NCI-H187 (cell line): Measurements from ENCODE around the gene TBC1D24.
"Not testable (repeated sequence)": the region's sequence is repeated elsewhere in the genome, so short reads cannot be mapped to it uniquely, and the experiment has no call there.

ENCODE experiments used
- DNase-seq, 2 experiments: peaks; one replicate each; lab custom pipeline; 2025; lab: John Stamatoyannopoulos, UW

The TBC1D24 gene

GRCh38 chr16:2532494-2533141, 57.7 kb downstream of the TBC1D24 start:
- DNase-seq: peak; percentile 49 to 55

- DNase-seq: not testable (repeated sequence)
Observed at GRCh38 chr16:2533142-2533755, 58.3 kb downstream of the TBC1D24 start.

DNA sequence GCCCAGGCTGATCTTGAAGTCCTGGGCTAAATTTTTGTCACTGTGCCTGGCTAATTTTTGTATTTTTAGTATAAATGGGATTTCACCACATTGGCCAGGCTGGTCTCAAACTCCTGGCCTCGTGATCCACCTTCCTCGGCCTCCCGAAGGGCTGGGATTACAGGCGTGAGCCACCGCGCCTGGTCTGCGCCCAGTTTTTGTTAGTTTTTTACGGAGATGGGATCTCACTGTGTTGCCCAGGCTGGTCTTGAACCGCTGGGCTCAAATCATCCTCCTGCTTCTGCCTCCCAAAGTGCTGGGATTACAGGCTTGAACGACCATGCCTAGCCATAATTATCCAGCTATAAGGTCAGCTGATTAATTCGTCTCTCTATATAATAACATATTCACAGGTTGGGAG, 59.0 kb downstream of the TBC1D24 start:
- no peak for DNase-seq

DNA sequence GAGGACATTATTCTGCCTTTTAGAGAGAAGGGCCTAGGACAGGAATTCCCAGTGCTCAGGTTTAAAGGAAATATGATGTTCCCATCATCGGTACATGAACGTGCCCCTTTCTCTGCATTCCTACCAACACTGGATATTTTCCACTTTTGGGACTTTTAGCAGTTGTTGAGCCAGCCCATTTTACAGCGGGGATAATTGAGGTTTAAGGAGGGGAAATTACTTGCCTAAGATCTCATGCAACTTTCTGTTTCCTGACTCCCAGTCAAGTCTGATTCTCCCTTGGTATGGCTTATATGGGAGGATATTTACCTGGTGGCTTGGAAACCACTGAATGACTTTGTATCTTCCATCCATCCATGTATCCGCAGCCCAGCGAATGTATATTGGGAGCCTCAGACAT, 59.4 kb downstream of the TBC1D24 start:
- not testable (repeated sequence) for DNase-seq

DNA sequence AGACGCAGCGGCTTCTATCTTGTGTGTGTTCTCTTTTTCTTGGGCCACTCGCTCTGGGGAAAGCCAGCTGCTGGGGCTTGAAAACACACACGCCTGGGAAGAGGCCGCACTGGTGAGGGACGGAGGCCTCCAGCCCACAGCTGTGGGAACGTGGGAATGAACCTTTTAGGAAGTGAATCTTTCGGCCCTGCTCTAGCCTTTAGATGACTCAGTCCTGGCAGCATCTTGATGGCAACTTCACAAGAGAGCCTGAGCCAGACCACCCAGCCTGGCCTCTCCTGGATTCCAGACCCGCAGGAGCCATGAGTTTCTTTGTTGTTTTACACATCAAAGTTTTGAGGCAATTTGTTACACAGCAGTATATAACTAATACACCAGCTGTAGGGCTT, 60.7 kb downstream of the TBC1D24 start:
- DNase-seq: no peak

- DNase-seq: peak; percentile 93 to 98
Observed at GRCh38 chr16:2537451-2538379, 62.8 kb downstream of the TBC1D24 start, which contains the start of gene PDPK1. TSS of gene PDPK1 (plus strand) at chr16:2538021. CDS start at chr16:2538113, 92 bp downstream.

GRCh38 chr16:2539192-2539844, 64.4 kb downstream of the TBC1D24 start:
- DNase-seq: not testable (repeated sequence)

GRCh38 chr16:2539845-2540458, 65.0 kb downstream of the TBC1D24 start:
- DNase-seq: not testable (repeated sequence)

GRCh38 chr16:2540912-2541311, 66.0 kb downstream of the TBC1D24 start:
- not testable (repeated sequence) for DNase-seq

DNA sequence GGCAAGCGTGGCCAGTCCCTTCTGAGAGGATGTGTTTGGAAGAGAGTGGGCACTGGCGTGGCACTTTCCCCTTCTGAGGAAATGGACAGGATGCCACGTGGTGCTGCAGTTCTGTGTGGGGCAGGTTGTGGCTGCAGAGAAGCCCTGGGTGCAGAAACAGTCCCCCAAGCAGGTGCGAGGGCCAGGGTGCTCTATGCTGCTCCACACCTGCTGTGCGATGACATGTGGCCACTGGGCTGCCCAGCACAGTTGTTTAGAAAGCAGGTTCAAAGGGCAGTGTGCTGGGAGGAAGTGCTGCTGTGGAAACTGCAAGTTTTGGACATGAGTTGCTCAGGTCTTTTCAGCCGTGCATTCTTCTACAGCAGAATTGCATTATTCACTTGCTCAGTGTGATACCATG, 66.5 kb downstream of the TBC1D24 start:
- not testable (repeated sequence) for DNase-seq

- DNase-seq: not testable (repeated sequence)
Observed at GRCh38 chr16:2543771-2544170, 68.8 kb downstream of the TBC1D24 start.

DNA sequence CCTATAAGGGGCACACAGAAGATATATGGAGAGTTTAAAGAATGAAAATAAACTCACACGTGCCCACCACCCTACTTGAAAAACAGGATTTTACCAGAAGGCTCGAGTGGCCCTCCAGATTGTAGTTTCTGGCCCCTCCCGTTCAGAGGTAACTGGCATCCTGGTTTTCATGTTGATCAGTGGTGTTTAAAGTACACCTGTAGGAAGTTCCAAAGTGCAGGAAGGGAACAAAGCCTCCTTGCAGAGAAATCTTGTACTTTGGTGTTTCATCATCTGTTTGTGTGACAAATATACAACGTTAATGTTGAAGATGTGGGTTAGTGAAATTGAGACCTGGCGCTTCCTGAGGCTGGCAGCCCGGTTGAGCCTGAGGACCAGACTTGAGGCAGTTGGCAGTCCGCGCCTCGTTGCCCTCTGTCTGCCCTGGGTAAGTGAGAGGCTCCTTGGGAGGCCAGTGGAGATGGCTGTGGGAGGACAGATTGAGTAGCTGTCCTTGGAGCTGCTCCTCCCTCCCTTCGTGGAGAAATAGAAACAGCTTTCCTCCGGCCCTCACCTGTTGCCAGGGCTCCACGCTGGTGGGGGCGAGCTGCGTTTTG, 75.5 kb downstream of the TBC1D24 start:
- not testable (repeated sequence) for DNase-seq

DNA sequence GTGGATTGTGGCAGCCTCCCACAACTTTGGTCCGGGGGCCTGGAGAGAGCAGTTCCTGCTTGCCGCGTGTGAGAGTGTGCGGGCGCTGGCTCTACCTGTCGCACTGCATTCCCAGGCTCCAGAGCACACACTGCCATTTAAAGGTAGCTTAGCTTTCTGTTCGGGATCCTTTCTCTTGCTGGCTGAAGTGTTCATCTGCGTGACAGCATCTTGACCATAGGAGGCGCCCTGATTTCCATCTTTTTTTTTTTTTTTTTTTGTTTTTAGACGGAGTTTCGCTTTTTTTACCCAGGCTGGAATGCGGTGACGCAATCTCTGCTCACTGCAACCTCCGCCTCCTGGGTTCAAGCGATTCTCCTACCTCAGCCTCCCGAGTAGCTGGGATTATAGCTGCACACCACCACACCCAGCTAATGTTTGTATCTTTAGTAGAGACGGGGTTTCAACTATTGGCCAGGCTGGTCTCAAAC, 76.5 kb downstream of the TBC1D24 start:
- DNase-seq: not testable (repeated sequence)

GRCh38 chr16:2554709-2555425, 79.9 kb downstream of the TBC1D24 start:
- DNase-seq: not testable (repeated sequence)
